PC-9 (cell line): ENCODE data around the gene LRP11.

ENCODE experiments used
- CTCF ChIP-seq: fragments of 200-600 bp; sonication (generic); conservative IDR thresholded peaks from 2 replicates; pipeline ENCODE4 v1.6.1; 2017; ENCODE audit warnings: mixed run types, antibody characterized with exemption, mild to moderate bottlenecking, moderate library complexity
- EZH2 ChIP-seq: fragments of 200-600 bp; sonication (generic); IDR thresholded peaks from 2 replicates; pipeline ENCODE4 v1.8.0; 2017; ENCODE audit warnings: antibody characterized with exemption, low read depth

- no peak for TF ChIP-seq CTCF
- no peak for TF ChIP-seq EZH2
These were observed 12.6 kb downstream of the LRP11 start for GRCh38 chr6:149851461-149852110.
